Epithelial cell of proximal tubule (primary cell): ENCODE results near the gene NBR1. TPM values are rescaled to one million over a fixed set of nuclear protein-coding genes. Genes with fewer than 3 reads are reported as not detected.
A peak's percentile ranks its signal among the peaks of the same experiment; 100 is the strongest.
"Not testable (repeated sequence)": the region's sequence is repeated elsewhere in the genome, so short reads cannot be mapped to it uniquely, and the experiment has no call there.

Experiments
- DNase-seq: peaks from one replicate; pipeline ENCODE4 v3.0.0-alpha.2; 2011; ENCODE audit warnings: low read depth
- H3K4me3 ChIP-seq: 2 replicates; pipeline ENCODE4 v1.5.1; 2011; ENCODE audit warnings: low read depth, mild to moderate bottlenecking, low read length
- CTCF ChIP-seq: conservative IDR thresholded peaks from 2 replicates; pipeline ENCODE4 v1.5.1; 2012; ENCODE audit warnings: low read depth, mild to moderate bottlenecking, low read length
- total RNA-seq: library from RNA; depleted of rRNA; stranded (reverse); fragments of >200 nt; gene quantifications from 2 replicates; pipeline ENCODE4 v1.2.3, GENCODE V29; 2015

NBR1 gene
- total RNA-seq, 1 donor from 2014 or later = 32.1 TPM

DNA sequence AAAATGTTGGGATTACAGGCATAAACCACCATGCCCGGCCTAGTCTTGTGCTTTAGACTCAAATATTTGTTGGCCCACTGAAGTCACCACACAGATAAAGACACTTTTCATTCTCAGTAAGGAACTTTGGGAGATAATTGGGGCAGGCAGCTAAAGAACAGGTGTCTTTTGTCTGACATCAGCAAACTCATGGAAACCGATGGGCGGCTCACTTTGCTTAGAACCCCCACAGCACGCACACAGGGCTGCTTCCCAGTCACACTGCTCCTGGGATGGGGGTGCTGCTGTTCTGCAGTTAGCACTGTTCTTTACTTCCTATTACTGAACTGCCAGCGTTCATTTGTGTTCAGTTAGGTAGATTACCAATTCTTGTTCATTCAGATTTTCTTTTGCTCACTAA is 27.8 kb upstream of the NBR1 start:
- H3K4me3 ChIP-seq = no peak overlapping the region
- no peak for TF ChIP-seq CTCF
- DNase-seq = no peak

DNA sequence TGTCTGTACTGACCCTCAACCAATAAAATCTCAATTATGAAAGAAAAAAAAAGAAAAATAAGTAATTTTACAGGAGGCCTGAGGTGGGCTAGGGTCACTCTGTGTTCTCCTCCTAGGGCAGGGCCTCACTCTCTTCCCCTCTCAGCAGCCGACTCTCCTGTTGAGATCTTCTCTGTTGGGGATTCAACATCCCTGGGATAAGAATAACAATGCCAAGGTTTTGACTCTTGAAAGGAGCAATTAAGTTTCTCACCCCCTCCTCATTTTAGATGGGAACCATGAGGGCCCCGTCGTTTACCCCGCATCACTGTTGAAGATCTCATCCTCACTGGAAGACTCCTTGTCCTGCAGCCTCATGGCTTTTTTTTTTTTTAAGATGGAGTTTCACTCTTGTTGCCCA is 24.4 kb upstream of the NBR1 start:
- no peak for TF ChIP-seq CTCF
- DNase-seq = no peak
- no peak overlapping the region for H3K4me3 ChIP-seq

GRCh38 chr17:43151880-43152456 is 19.0 kb upstream of the NBR1 start:
- no peak overlapping the region for H3K4me3 ChIP-seq
- no peak for TF ChIP-seq CTCF
- DNase-seq = no peak

- H3K4me3 ChIP-seq, DNase-seq: not testable (repeated sequence)
These were observed 17.7 kb upstream of the NBR1 start for GRCh38 chr17:43153197-43153835.

DNA sequence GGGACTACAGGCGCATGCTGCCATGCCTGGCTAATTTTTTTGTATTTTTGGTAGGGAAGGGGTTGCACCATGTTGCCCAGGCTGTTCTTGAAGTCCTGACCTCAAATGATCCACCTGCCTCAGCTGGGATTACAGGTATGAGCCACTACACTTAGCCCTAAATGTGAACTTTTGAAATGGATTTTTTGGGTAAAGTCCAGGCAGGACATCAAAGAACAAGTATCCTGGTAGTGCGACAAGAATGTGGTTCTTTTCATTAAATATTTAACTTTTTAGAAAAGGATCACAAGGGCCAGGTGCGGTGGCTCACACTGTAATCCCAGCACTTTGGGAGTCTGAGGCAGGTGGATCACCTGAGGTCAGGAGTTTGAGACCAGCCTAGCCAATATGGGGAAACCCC is 15.3 kb upstream of the NBR1 start:
- no peak overlapping the region for H3K4me3 ChIP-seq
- DNase-seq = no peak
- TF ChIP-seq CTCF = no peak

DNA sequence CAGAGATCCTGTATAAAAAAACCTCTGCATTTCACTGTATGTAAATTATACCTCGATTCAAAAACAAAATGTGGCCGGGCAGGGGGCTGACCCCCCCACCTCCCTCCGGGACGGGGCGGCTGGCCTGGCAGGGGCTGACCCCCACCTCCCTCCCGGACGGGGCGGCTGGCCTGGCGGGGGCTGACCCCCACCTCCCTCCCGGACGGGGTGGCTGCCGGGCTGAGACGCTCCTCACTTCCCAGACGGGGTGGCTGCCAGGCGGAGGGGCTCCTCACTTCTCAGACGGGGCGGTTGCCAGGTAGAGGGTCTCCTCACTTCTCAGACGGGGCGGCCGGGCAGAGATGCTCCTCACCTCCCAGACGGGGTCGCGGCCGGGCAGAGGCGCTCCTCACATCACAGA is 11.8 kb upstream of the NBR1 start:
- not testable (repeated sequence) for DNase-seq, H3K4me3 ChIP-seq

GRCh38 chr17:43159957-43160356 is 11.1 kb upstream of the NBR1 start:
- not testable (repeated sequence) for H3K4me3 ChIP-seq, DNase-seq

DNA sequence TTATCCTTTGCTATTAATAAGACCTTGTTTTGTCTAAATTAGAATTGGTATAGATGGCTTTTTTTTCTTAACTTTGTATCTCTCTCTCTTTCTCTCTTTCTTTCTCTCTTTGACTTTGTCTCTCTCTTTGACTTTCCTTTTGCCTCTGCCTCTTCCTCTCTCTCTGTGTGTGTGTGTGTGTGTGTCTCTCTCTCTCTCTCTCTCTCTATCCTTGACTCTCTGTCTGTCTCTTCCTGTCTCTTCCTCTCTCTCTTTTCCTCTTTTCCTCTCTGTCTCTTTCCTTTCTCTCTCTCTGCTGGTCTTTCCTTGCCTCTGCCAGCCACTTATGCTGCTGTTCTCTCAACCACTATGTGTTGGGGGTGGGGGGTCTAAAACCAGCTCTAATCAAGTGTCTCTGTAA is 5.0 kb upstream of the NBR1 start:
- DNase-seq, H3K4me3 ChIP-seq: not testable (repeated sequence)

GRCh38 chr17:43169561-43170139 is 1.4 kb upstream of the NBR1 start:
- H3K4me3 ChIP-seq = peak overlapping the region; percentile 84
- no peak for DNase-seq
- no peak for TF ChIP-seq CTCF
